GM10248 (cell line): ENCODE data around the gene BAG5.

Experiments used
- CTCF ChIA-PET: fragments of 300-600 bp; sonication (Branson Sonifier 250); formaldehyde crosslinking; extraction: SDS; loops from one replicate; lab custom pipeline; 2021; ENCODE audit warnings: antibody characterized with exemption; lab: Yijun Ruan, JAX
- POLR2A ChIA-PET: fragments of 350-650 bp; sonication (Branson Sonifier 250); formaldehyde crosslinking; extraction: SDS; loops from one replicate; lab custom pipeline; 2020; ENCODE audit warnings: antibody characterized with exemption; lab: Yijun Ruan, JAX
- DNase-seq: peaks from one replicate; pipeline ENCODE4 v3.0.0; 2012; ENCODE audit errors: extremely low spot score
- CTCF ChIP-seq: IDR thresholded peaks from 2 replicates; pipeline ENCODE4 v1.5.1; 2012; ENCODE audit warnings: mild to moderate bottlenecking, low read depth; ENCODE audit errors: extremely low read depth, missing control alignments, control extremely low read depth

The BAG5 gene

DNA sequence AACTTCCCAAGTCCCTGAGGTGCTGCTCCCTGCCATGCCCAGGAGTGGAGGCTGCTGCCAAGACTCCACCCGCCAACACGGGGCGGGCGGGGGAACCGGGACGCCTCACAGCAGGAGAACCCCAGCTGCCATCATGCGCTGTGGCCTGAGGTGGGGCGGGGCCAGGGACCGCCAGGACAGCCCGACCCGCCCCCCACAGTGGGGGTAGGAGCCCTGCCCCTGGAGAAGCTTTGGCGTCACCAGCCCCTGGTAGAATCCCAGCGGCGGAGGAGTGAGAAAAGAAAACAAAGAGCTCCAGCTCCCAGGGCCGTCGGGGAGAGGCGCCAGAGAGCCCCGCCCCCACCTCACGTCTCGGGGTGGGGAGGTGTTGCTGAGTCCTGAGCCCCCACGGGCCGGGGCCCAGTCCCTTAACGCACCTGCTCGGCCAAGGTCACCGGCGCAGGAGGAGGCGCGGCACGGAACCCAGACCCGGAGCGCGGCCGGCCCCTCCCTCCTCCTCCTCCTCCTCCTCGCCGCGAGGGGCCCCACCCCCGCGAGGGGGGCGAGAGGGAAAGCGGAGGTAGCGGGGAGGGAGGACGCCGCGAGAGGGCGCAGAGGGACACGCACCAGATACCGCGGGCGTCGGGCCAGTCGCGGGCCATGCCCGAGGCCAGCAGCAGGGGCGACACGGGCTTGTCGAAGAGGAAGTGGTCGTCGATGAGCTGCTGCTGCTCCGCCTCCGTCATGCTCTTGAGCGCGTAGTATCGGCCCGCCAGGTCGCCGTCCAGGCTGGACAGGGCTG lies 41.6 kb downstream of the BAG5 start:
- DNase-seq = peak; percentile 79
- ChIA-PET CTCF (interaction anchor here (0.6 to 9.5 kb wide), 13 partner anchors 9 to 389 kb away, joined by 3 to 214 read pairs (median 3); no protein-coding TSS in a partner anchor), POLR2A (interaction anchor here (0.6 to 1.1 kb wide), 2 partner anchors 8 to 185 kb away, joined by 3 read pairs; partner anchors contain the start of gene TRMT61A)
- TF ChIP-seq CTCF = peak; percentile 71

GRCh38 chr14:103520269-103520656 lies 42.2 kb downstream of the BAG5 start:
- POLR2A ChIA-PET = interaction anchor here (1.1 kb wide), 1 partner anchor 9 kb away, joined by 3 read pairs; the partner anchor contains the start of gene TRMT61A
- no peak for DNase-seq
- CTCF ChIA-PET = interaction anchor here (0.9 to 9.5 kb wide), 11 partner anchors 8 to 104 kb away, joined by 3 to 214 read pairs (median 6); partner anchors contain the start of gene TRMT61A
- no peak for TF ChIP-seq CTCF

DNA sequence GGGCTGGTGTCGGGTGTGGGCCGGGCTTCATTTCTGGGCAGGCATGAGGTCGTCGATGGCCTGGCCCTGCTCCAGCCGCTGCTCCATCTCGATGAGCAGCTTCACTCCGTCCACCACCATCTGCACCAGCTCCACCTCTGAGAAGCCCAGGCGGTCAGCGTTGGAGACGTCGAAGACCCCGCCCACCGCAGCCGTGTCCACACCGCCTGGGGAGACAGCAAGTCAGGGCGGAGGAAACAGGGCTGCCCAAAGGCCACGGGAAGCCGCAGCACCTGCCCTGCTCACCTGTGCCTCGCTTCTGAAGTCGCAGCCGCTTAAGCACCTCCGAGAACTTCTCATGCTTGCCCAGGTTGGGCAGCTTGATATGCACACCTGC lies 42.6 kb downstream of the BAG5 start:
- no peak for DNase-seq
- ChIA-PET CTCF (interaction anchor here (1.3 to 9.5 kb wide), 11 partner anchors 10 to 104 kb away, joined by 3 to 214 read pairs (median 17); partner anchors contain the start of gene TRMT61A), POLR2A (no interaction called here)
- no peak for TF ChIP-seq CTCF

GRCh38 chr14:103519043-103519836 lies 43.2 kb downstream of the BAG5 start:
- no peak for DNase-seq
- no peak for TF ChIP-seq CTCF
- CTCF ChIA-PET = interaction anchor here (0.6 to 9.5 kb wide), 27 partner anchors 10 to 461 kb away, joined by 3 to 214 read pairs (median 4); partner anchors contain the start of genes BAG5 and TRMT61A
- POLR2A ChIA-PET = no interaction called here

DNA sequence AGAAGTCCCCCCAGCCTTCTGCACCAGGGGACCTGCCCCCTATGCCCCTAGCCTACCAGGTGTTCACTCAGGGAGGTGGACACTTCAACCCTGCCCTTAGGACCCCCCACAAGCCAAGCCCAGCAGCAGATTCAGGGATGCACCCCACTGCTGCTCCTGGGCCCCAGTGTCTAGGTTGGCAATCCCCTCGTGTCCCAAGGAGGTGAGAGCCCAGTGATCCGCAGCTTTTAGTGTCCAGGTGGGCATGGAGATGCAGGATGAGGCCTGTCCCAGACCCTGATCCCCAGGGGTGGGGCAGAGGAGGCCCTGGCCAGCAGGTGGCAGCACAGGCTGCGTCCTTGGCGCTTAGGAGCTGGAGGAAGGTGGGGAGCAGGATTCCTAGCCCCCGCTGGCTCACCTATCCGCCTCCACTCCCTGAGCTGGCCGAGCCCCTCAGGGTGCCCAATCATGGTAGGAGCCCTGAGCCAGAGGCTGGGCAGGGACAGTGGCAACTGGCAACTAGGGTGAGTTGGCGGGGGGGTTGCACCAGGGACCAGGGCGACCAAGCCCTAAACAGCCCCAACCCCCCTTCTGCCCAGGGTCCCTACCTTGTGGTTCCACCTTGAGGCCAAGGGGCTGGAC lies 43.9 kb downstream of the BAG5 start:
- POLR2A ChIA-PET = no interaction called here
- peak; percentile 85 for DNase-seq
- CTCF ChIA-PET = interaction anchor here (0.6 to 9.5 kb wide), 28 partner anchors 9 to 461 kb away, joined by 3 to 214 read pairs (median 4); partner anchors contain the start of genes BAG5 and TRMT61A
- peak; percentile 98 for TF ChIP-seq CTCF

- POLR2A ChIA-PET = no interaction called here
- CTCF ChIA-PET = interaction anchor here (1.0 to 9.5 kb wide), 19 partner anchors 8 to 462 kb away, joined by 3 to 214 read pairs (median 9); partner anchors contain the start of genes BAG5 and TRMT61A
- no peak for DNase-seq
- TF ChIP-seq CTCF = peak; percentile 5
These were observed 44.6 kb downstream of the BAG5 start for GRCh38 chr14:103517721-103518421.
